Diencephalon (tissue), 1 donor: ENCODE measurements around the gene NPIPB9. TPM values are rescaled to one million over a fixed set of nuclear protein-coding genes. Genes with fewer than 3 reads are reported as not detected.

Source experiments
- small RNA-seq: library from RNA; depleted of rRNA; stranded (forward); fragments of <200 nt; gene quantifications from one replicate; pipeline ENCODE3, GENCODE V24; 2014
- total RNA-seq: library from RNA; depleted of rRNA; stranded (reverse); fragments of >200 nt; gene quantifications from one replicate; pipeline ENCODE4 v1.2.3, GENCODE V29; 2014

Gene NPIPB9
- 4.6 TPM for total RNA-seq

GRCh38 chr16:28751487-28751886, at the start of gene NPIPB9:
NPIPB9 (plus strand) TSS chr16:28751787.

GRCh38 chr16:28711220-28712083, 40.1 kb upstream of the NPIPB9 start, which contains the start of gene EIF3C:
EIF3C (plus strand) TSS chr16:28711464; CDS start chr16:28711687, 223 bp downstream.

Small RNAs within 50 kb of the gene (small RNA-seq; reads per million reads assigned to genes)
- gene MIR6862-2 = not detected

Other genes with a start within 250 kb of the NPIPB9 start
- gene IL27, start 245.0 kb upstream of the NPIPB9 start, total RNA-seq = not detected
- gene NUPR1, start 212.8 kb upstream of the NPIPB9 start, total RNA-seq = 0.46 TPM
- 16.1 TPM for gene SGF29, start 197.9 kb upstream of the NPIPB9 start, total RNA-seq
- gene SULT1A2, start 154.7 kb upstream of the NPIPB9 start, total RNA-seq = 0.69 TPM
- gene SULT1A1, start 141.7 kb upstream of the NPIPB9 start, total RNA-seq = 11.1 TPM
- gene NPIPB8, start 113.7 kb upstream of the NPIPB9 start, total RNA-seq = not detected
- 195 TPM for gene EIF3C, start 40.3 kb upstream of the NPIPB9 start, total RNA-seq
- 43.1 TPM for gene ATXN2L, start 71.2 kb downstream of the NPIPB9 start, total RNA-seq
- 71.7 TPM for gene TUFM, start 94.6 kb downstream of the NPIPB9 start, total RNA-seq
- gene SH2B1, start 112.1 kb downstream of the NPIPB9 start, total RNA-seq = 18.7 TPM
- gene ATP2A1, start 126.7 kb downstream of the NPIPB9 start, total RNA-seq = 0.23 TPM
- gene RABEP2, start 173.5 kb downstream of the NPIPB9 start, total RNA-seq = 7.8 TPM
- 0.23 TPM for gene CD19, start 180.2 kb downstream of the NPIPB9 start, total RNA-seq
- 28.4 TPM for gene NFATC2IP, start 199.2 kb downstream of the NPIPB9 start, total RNA-seq
- 27.7 TPM for gene SPNS1, start 223.0 kb downstream of the NPIPB9 start, total RNA-seq
- gene LAT, start 233.3 kb downstream of the NPIPB9 start, total RNA-seq = 0.69 TPM